OCI-LY7 (cell line): Measurements from ENCODE around the gene BUD13.

Source experiments
- CTCF ChIP-seq: fragments of 200-600 bp; sonication (generic); conservative IDR thresholded peaks from 2 replicates; pipeline ENCODE4 v1.5.1; 2014; ENCODE audit warnings: mild to moderate bottlenecking, antibody characterized with exemption, low read length, moderate library complexity, mixed read lengths
- EZH2phosphoT487 ChIP-seq: fragments of 200-600 bp; sonication (generic); IDR thresholded peaks from 2 replicates; pipeline ENCODE4 v1.6.1; 2018; ENCODE audit warnings: low read depth, borderline replicate concordance, mild to moderate bottlenecking, mixed run types, antibody characterized with exemption, low read length, moderate library complexity, mixed read lengths

DNA sequence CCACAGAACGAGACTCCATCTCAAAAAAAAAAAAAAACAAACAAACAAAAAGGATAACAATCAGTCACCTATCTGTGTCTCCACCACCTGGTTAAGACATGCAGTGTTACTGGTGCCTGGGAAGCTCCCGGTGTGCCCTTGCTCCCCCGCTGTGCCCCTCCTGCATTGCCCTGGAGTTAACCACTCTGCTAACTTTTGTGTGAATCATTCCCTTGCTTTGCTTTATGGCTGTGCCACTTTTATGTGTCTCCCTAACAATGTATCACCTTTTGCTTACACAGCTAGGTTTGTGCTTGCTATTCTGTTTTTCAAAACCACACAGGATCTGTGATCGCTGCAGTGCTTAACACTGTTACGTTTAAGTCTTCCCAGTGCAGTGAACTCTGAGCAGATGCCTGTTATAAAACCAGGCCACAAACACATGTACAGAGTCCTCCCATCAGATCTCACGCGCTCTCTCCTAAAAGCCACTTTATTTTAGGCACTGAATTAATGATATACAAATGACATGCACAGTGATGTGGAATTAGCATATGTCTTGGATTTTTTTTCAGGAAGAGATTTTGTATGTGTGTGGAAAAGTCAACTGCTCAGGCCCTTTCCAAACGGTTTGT lies 69.9 kb downstream of the BUD13 start:
- TF ChIP-seq CTCF, result no peak
- no peak for TF ChIP-seq EZH2phosphoT487
